GM18867 (cell line): ENCODE data around the gene APOL5.

ENCODE experiments used
- ATAC-seq: cut with Tn5 transposase; IDR thresholded peaks from one replicate; pipeline ENCODE4 v1.9.1; 2021; ENCODE audit warnings: mild to moderate bottlenecking, moderate library complexity; ENCODE audit not compliant: unreplicated experiment

APOL5 gene

DNA sequence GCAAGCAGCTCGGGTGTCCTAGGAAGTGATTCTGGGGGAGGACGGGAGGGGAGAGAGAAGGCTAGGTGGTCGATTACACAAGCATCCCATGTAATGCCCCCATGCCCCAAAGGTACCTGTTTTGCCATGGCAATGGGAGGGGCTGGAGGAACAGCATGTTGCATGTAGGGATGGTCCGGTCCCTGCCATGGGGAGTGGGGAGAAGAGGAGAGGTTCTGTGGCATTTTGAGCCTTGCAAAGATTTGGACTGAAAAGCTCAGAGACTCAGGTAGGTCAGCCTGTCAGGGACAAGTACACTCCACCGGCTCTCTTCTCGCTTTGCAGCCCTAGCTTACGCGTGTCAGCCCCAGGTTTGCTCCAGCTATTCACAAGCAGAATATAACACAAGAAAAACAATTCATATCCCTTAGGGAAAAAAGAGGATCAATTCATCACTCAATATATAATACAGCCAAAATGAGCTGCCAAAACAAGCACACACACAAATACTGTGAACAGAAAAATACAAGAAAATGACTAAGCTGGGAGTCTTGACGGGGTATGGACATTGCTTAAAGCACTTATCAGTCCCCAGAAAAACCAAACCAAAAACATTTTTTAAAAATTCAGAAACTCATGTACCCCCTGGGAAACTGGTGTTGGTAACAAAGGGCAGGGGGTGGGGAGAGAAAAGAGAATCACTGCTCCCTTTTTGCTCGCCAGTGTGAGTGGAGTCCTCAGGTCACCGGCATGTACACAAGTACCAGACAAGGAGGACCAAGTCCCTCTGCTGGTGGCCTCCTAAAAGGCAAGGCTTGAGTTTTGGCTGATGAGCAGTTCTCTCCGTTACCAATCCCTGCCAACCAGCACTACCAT is 21.6 kb downstream of the APOL5 start:
- ATAC-seq: no peak

DNA sequence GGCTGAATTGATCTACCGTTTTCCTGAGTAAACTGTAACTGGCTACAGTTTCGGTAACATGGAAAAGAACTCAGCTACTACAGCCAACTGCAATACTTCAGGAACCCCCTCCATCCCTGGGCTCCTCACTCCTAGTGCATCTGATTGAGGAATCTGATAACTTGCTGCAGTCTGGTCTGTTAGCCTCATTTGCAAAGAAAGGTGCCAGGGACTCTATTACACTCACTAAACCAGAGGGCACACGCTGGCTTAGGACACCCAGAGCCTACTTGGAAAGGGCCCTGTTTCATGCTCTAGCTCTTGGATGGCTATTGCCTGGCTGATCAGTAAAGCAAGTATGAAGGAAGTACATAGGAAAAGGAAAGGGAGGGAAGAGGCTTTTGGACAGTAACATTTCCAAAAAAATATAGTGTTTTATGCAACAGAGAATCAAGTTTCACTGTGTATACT is 22.3 kb downstream of the APOL5 start:
- no peak for ATAC-seq

DNA sequence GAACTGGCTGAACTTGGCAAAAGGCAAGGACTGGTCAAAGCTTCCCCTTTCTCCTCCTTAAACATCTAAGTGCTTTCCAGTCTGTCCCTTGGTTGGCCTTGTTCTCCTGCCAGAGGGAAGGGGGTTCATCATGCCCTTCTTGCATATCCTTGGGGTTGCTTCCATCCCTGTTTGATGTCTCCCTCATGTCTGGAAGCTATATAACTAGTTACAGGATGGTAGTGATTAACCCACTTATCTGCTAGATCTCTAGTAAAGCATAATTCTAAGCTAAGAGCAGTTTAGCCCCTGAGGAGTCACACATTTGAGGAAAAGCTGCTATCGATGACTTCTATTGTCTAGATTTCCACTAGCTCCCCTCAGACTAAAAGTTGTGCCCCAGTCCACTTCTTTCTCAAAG is 22.9 kb downstream of the APOL5 start:
- ATAC-seq: no peak

DNA sequence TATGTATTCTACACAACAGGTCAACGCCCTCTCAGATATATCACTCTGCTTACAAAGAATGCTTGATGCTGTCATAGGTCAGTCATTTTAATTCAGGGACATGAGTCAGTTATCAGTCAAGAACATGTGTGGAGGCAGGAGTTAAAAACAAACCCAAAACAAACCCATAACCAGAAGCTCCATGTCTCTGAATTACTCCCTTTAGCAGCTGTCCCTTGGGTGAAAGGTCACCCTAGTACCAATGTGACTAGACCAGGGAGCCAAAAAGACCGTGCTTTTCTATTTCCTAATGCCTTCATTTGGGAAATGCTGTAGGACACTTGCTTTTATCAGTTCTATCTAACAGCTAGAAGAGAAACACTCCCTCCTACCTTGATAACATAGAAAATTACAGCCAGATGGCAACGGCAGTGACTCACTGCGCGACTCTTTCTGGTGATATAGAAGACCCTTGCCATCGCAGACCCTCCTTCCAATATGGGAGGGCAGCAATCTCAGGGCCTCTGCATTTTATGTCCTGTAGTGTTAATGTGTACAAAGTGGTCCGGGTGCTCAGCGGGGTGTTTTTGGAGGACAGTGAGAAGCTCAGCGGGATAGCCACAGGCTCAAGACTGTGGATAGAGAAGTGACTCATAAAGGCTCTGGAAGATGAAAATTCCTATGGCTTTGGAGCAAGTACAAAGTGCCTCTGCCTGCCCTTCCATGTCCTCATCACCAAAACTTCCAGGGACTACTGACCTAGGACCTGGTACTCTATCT is 24.8 kb downstream of the APOL5 start:
- ATAC-seq: no peak

DNA sequence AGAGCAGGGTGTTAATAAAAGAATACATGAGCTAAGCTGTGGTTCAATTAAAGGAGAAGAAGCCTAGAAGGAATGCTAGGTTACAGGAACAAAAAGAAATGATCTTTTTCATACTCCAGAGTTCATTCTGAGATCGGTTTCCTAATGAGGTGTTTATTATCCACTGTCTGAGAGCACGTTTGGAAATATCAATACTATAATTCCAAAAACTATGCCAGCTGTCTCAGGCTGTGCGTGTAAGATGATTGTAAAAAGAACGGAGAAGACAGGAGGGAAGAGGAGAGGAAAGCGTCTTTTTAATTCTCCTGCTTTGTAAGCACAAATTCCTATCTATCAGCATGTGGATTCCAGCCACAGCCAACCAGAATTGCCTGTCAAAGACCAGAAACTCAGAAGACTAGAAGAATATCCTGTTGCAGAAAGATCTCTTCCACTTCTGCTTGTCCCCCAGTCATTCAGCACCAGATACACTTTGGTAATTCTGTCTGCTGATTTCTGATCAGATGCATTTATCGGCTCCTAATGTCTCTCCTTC is 25.7 kb downstream of the APOL5 start:
- ATAC-seq: no peak

DNA sequence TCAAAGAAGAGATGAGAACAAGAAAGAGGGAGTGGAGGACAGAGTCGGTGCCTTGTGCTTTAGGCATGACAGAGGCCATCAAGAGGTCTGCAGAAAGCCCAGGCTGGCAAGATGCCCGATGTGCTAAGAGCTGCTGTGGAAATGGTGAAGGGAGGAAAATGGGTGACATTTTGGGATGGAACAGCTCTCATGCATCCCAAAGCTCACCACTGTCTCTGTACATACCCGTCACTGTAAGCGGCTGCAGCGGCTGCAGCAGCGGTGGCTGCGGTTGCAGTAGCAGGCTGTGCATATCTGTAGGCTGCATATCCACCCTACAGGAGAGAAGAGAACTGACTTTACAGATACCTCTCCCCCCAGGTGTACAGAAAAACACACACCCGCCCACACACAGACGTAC is 28.6 kb downstream of the APOL5 start:
- no peak for ATAC-seq

DNA sequence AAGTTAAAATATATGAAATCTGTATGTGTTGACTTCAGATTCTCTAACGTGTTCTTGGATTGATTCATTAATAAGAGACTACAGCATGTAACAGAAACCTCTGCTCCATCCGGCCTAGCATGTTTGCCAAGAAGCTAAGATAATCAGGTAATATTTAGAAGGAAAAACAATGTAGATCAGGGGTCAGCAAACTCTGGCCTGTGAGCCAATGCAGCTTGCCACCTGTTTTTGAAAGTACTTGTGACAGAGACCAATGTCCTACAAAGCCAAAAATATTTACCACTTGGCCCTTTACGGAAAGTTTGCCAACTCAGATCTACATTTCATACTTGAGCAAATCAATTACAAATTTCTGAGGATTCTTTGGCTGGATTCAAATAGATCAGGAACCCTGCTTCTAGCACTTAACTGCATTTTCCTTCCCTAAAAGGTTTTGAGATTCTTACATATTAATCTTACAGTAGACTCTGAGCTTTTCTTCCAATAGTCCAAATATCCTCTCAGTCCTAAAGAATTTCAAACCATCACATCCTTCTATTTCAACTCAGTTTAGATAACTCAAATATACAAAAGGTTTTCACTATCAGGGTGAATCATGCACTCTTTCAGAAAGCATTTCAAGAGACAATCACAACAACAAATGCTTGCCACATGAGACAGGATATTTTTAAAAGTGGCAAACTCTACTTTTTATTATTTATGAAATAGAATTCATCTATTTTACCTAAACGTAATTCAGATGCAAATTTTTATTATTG is 29.5 kb downstream of the APOL5 start:
- no peak for ATAC-seq

DNA sequence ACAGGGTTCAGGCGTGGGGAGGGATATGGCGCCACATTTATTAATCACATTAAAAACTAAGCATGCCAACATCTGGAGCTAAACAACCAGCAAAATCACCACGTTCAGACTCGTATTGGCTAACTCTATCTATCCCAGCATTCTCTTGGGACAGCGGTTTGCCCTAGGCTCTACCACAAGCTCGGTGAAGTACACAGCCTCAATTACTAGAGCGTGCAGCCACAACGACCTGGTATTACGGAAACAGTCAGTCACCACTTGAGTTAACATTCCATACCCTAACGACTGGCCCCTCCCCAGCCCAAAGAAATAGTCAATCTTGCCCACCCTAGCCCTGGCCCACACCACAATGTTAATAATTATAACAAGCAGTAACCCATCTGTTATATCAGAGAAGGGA is 32.1 kb downstream of the APOL5 start:
- ATAC-seq: peak; percentile 55

DNA sequence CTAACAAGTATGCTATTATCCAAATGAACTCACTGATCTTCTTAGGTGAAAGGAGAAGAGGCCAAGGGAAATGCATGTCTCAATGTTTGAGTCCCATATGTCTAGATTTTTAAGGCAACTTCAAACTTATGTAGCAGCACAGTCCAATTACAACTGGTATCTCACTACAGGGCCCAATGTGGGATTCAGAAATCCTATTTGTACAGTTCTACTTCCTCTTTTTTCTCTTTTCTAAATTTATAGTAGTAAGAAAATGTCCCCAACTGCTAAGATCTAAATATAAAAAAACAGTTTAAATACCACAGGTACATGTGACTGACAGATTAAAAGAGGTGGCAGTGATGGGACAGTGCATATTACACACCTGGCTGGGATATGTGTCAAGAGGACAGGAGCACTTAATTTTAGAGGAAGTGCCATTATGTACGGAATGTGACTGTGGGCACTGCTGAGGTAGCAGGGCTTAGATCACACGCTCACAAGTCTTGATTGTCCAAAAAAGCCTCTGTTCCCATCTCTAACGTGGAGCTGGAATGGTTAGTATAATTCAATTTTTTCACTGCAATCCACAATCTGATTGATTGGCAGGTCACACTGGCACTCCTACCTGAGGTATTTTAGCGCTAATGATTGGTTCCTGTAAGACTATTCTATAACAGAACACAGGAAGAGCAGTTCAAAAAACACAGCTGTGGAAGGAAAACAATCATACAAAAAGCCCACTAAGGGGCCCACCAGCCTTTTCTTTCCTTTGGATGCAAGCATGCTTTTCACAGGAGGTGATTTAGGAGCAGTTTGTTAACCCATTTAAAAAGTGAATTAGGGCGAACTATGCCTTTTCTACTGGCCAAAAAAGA is 34.6 kb downstream of the APOL5 start:
- no peak for ATAC-seq

DNA sequence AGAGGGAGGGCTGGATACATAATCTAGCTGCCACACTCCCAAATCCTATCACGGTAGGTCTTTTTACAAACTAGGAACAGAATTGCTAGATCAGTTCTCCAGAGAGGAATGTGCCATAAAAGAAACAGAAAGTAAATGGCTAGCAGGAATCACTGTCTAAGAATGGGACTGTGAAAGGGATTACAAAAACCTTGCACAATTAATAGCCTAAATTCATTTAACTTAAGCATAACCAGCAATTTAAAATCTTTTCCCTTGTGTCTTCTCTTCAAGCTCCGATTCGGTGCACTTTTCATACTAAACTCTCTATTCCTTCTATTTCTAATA is 35.2 kb downstream of the APOL5 start:
- ATAC-seq: no peak

DNA sequence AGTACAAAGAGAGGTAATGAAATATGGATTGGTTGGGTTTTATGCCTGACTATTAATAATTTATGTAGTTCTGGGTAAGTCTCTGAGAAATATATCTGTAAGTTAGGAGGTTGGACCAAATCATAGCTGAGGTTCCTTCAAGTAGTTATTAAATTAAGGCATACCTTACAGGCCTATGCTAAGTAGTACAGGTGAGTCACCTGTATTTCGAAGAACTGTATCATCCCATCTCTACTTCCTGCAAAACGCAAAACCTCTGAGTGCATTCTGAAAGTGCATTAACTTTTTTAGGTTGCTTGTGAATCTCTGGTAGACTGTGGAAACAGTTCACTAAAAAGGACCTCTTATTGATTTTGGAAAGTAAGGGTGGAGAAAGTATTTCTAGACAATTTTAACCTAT is 37.1 kb downstream of the APOL5 start:
- no peak for ATAC-seq

DNA sequence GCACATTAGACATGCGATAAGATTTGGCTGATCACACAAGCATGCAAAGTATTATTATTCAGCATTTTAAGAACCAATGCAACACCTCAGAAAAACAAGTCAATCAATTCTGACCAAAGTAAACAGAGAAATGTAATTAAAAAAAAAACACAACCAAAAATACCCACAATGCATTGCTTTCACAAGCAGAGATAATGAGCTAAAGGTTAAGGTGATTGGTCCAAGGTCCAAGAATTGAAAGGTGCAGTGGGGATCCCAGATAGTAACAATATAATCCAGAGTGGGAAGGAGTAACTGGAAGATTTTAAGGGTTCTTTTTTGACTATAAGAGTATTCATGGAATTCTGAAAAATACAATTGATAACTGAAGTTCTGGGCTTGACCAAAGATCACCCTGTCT is 39.0 kb downstream of the APOL5 start:
- no peak for ATAC-seq

DNA sequence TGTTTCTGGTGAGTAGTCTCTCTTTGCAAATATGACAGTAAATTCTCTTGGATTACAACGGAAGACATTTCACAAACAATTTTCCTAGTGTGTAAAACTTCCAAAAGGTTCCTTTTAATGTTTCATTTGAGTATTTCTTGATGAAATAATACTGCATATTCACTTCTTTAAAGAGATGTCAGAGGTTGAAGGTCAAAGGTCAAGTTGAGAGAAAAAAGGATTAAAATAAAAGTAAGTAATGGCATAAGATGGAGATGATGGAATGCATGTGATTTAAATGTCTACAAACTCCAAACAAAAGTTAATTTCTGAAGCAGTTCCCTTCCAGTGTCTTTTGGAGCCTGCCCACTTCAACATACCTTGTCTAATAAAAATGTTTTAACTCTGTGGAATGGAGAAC is 40.7 kb downstream of the APOL5 start:
- no peak for ATAC-seq

DNA sequence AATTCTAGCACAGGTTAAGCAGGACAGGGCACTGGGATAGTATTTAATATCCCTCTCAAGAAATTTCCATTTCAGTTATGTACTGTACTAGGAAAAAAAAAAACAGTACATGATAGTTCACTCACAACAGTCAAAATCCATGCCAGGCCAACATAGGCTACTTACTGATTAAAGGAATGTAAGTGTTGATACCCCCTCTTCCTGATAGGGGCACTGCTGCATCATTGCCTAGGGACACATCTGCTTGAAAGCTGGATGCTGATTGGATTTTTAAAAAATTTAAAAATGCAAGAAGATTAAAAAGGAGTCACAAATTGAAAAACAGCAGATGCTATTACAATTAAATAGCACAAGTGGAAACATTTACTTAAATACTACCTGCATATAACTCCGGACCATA is 43.4 kb downstream of the APOL5 start:
- no peak for ATAC-seq

DNA sequence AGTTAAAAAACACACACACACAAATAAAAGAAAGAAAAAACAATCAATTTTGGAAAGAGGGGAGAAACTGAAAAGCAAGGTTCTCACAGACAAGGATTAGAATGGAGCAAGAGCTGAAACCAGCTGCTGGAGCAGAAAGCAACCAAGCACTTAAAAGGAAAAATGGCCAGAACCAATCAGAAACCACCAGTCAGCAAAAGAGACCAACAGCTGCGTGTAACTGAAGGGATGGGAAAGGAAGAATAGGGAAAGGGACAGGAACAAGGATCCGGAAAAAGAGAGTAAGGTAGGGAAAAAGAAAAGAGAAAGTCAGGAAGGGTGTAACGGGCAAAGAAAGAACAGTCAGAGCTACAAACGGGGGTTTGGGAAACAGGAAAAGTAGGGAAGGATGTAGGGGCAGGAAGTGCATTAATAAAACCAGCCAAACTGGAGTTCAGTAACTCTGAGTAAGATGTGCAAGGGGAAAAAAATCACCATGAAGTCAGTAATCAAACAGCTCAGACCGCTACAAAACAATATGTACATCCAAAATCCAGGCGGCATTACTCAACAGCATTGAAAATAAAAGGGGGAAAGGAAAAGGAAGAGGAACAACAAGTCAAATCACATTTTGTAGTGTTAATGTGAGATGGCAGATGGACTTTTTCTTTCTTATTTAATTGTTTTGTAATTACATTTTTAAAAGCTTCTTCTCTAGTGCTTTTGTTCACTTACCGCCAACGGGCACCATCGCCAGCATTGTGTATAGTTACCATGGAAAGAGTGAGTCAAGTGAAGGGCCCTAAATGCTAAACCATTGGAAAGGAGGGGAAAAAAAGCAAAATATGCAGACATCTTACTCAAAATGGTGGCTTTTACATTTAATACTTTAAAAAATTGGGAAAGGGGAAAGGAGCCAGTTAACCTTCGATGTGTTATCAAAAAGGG is 49.2 kb downstream of the APOL5 start:
- ATAC-seq: no peak

DNA sequence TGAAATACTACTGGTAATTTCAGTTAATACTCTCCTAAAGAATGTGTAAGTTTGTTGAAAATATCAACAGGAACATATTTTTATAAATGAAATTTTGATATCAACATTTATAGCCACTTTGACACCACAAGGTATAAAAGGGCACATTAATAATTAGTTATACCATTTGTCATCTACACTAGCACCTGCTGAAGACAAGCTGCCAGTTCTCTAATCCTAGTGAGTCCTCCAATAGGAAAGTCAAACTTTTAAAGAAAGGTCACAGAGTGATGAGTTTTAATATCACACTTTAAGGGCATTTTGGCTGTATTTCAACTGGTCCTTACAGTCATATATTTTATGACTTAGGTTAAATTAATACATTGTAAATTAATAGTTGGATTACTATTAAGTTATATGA is 52.3 kb downstream of the APOL5 start:
- ATAC-seq: no peak

DNA sequence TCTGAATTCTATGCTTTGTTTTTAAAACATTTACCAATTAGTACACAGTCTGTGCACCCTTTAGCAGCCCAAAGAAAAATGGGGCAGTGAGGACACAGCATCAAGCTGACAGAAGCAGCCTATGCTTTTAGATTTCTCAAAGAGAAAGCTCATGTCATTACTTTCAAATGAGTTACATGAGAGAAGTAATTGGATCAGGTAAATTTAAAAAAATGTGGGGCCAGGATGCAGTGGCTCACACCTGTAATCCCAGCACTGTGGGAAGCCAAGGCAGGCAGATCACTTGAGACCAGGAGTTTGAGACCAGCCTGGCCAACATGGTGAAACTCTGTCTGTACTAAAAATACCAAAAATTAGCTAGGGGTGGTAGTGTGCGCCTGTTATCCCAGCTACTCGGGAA is 57.7 kb downstream of the APOL5 start:
- ATAC-seq: no peak

DNA sequence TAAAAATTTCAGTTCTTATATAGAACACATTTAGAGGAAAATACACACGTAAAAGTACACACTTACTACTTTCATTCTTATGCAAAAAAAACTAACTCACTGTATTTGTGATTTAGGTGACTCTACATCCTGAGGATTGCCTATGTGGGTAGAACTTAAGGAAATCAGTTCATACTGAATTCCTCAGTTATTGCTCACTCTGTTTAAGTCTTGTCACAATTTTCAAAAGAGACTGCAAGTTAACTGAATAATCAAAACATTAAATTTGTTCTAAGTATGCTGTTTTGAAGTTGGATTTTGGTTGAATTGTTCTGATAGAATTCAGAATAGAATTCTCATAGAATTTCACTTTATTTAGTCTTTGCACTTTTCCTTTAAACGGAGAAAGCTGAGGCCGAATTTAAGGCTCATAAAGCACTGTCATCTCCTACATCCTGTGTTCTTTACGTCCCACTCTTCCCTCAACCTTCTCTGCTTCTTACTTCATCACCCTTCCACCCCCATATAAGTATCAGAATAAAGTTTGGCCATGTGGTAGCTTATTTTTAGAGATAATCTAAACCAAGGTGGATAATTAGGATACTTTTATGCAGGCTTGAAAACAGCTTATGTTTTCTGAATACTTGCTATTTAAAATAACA is 59.8 kb downstream of the APOL5 start:
- ATAC-seq: no peak
